HK-2 (cell line): ENCODE results near the gene HARS1.
"Not testable (repeated sequence)": the region's sequence is repeated elsewhere in the genome, so short reads cannot be mapped to it uniquely, and the experiment has no call there.

Experiments
- DNase-seq: peaks from one replicate; pipeline ENCODE4 v3.0.0-alpha.2; 2018; ENCODE audit not compliant: unreplicated experiment

The HARS1 gene

DNA sequence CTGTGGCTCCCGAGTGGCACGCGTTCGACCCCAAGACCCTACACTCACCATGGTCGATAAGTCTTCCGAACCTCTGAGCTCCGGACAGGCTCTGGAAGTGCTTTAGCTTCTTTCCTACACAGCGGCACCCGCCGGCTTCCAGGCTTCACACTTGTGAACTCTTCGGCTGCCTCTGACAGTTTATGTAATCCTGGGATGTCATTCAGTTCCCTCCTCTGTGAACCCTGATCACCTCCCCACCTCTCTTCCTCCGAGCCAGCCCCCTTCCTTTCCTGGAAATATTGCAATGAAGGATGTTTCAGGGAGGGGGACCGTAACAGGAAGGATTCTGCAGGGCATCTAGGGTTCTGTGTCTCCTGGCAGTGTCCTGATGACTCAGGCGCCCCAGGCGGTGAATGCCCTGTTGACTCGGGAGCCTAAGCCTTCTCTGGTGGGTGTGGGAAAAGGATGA is 58.1 kb downstream of the HARS1 start, which contains the start of gene CD14:
TSS of gene CD14 (minus strand) at position 155 of the 451 bp plus-strand sequence. CDS start at position 51, 104 bp downstream.
- DNase-seq: peak; percentile 45

DNA sequence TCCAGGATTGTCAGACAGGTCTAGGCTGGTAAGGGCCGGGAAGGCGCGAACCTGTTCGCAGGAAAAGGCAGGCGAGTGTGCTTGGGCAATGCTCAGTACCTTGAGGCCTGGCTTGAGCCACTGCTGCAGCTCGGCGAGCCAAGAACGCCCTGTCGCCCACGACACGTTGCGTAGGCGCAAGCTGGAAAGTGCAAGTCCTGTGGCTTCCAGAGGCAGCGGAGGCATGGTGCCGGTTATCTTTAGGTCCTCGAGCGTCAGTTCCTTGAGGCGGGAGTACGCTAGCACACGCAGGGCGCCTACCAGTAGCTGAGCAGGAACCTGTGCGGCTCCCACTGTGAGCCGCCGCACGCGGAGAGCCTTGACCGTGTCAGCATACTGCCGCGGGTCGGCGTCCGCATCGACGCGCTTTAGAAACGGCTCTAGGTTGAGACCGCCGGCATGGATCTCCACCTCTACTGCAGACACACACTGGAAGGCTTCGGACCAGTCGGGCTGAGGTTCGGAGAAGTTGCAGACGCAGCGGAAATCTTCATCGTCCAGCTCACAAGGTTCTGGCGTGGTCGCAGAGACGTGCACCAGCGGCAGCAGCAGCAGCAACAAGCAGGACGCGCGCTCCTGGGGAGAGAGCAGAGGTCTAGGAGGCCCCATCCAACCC is 58.7 kb downstream of the HARS1 start:
- no peak for DNase-seq

DNA sequence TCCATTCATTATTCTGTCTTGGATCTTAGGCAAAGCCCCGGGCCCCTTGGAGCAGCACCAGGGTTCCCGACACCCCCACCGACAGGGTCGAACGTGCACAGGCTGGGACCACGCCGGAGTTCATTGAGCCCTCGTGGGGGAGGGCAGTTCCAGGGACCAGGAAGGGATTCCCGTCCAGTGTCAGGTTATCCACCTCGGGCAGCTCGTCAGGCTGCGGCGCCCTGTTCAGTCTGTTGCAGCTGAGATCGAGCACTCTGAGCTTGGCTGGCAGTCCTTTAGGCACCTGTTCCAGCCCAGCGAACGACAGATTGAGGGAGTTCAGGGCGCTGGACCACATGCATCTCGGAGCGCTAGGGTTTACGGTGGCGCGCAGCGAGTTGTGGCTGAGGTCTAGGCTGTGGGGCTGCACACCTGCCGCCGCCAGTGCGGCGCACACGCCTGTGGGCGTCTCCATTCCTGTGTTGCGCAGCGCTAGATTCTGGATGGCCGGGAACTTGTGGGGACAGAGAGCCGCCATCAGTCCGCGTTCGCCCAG is 59.3 kb downstream of the HARS1 start:
- DNase-seq: no peak

DNA sequence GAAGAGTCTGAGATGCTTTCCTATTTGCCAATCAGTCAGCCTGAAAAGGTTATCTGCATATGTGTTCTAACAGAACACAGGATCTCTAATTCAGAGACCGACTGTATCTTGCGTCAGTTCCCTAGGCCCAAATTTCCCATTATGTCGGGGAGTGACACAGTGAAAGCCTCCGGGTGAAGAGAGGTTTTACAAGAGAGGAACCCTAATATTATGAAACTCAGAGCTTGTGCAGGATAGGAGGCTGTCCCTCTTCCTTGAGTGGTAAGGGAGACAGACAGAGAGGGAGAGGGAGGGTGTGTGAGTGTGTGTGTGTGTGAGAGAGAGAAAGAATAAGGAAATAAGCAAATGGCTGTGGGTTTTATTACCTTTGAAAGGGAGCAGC is 60.1 kb downstream of the HARS1 start:
- no peak for DNase-seq

DNA sequence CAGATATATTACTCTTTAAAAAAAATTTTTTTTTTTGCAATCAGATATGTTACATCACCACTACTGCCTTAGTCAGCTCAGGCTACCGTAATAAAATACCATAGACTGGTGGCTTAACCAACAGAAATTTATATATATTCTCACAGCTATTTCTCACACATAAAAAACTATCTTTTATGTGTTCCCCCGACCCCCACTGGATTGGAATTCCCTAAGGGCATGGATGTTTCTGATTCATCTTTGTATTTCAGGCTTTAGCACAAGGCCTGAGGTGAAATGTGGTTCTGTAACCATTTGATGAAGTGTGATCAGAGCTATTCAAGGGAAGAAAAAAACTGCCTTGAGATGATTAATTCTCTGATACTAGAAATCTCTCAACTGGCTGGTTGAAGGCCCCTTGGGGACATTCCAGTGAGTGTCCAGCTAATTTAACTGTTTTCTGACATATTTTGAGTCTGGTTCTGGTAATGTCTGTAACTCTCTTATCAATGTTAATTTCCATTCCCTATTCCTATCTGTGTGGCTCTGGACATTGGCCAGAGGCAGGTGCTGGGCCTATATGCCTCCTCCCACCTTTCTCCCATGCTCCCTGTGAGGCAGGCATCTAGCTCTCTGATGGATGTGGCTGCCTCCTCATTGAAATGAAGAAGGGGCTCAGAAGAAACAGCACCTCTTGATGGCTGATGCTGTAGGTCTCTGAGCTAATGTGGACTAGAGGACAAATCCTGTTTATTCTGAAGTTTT is 60.7 kb downstream of the HARS1 start:
- DNase-seq: no peak

DNA sequence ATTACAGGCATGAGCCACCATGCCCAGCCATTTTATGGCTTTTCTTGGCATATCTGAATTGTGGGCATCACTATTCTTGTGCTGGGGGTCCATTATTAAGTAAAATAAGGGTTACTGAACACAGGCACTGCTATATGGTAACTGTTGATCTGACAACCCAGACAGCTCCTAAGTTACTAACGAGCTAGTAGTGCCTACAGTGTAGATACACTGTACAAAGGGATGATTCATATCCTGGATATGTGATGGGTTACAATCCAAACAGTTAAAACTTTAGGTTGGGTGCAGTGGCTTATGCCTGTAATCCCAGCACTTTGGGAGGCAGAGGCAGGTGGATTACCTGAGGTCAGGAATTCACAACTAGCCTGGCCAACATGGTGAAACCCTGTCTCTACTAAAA is 62.5 kb downstream of the HARS1 start:
- DNase-seq: no peak

DNA sequence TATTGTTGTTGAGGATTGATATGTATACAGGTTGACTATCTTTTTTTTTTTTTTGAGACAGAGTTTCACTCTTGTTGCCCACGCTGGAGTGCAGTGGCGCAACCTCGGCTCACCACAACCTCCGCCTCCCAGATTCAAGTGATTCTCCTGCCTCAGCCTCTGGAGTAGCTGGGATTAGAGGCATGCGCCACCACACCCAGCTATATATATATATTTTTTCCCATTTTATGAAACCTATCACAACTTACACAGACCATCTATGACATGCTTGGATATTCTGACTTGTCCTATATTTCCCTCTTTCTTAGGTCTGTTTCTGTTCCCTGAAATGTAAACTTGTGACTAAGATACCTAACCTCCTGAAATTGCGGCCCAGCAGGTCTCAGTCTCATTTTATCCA is 63.2 kb downstream of the HARS1 start:
- no peak for DNase-seq

DNA sequence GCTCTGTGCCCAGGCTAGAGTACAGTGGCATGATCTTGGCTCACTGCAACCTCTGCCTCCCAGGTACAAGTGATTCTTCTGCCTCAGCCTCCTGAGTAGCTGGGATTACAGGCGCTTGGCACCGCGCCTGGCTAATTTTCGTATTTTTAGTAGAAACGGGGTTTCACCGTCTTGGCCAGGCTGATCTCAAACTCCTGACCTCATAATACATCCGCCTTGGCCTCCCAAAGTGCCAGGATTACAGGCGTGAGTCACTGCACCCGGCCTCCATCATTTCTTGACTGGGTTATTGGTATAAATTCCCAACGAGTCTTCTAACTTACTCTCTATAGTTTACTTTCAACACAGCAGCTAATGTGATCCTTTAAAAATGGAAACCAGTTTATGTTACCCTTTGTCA is 66.3 kb downstream of the HARS1 start:
- not testable (repeated sequence) for DNase-seq
